H9 (cell line): ENCODE measurements around the gene TXLNB. TPM values are rescaled to one million over a fixed set of nuclear protein-coding genes. Genes with fewer than 3 reads are reported as not detected.

Experiments
- DNase-seq: peaks from one replicate; pipeline ENCODE4 v3.0.0-alpha.2; 2017
- H2AFZ ChIP-seq: one replicate; pipeline ENCODE4 v1.6.1; 2013; ENCODE audit warnings: mild to moderate bottlenecking, low read length, control low read depth, moderate library complexity
- H2AK5ac ChIP-seq: 2 replicates; pipeline ENCODE4 v1.6.1; 2013; ENCODE audit warnings: low read length, control low read depth, mixed read lengths; ENCODE audit not compliant: insufficient read length
- H2BK120ac ChIP-seq: one replicate; pipeline ENCODE4 v1.6.1; 2013; ENCODE audit warnings: low read depth, mild to moderate bottlenecking, low read length, control low read depth, inconsistent platforms; ENCODE audit not compliant: poor library complexity, severe bottlenecking
- H2BK12ac ChIP-seq: 2 replicates; pipeline ENCODE4 v1.6.1; 2013; ENCODE audit warnings: low read length, control low read depth, mixed read lengths, low read depth; ENCODE audit not compliant: insufficient read length
- H2BK15ac ChIP-seq: 2 replicates; pipeline ENCODE4 v1.6.1; 2013; ENCODE audit warnings: low read depth, low read length, control low read depth
- H2BK20ac ChIP-seq: one replicate; pipeline ENCODE4 v1.6.1; 2013; ENCODE audit warnings: low read depth, mild to moderate bottlenecking, low read length, control low read depth, inconsistent platforms; ENCODE audit not compliant: poor library complexity, severe bottlenecking
- H2BK5ac ChIP-seq: 2 replicates; pipeline ENCODE4 v1.6.1; 2013; ENCODE audit warnings: low read length, control low read depth, mixed read lengths; ENCODE audit not compliant: insufficient read length
- H3K14ac ChIP-seq: 2 replicates; pipeline ENCODE4 v1.6.1; 2013; ENCODE audit warnings: low read length, control low read depth; ENCODE audit not compliant: insufficient read depth
- H3K18ac ChIP-seq: 2 replicates; pipeline ENCODE4 v1.6.1; 2013; ENCODE audit warnings: low read depth, mild to moderate bottlenecking, mixed read lengths, low read length, control low read depth; ENCODE audit not compliant: insufficient read length
- H3K23ac ChIP-seq: 2 replicates; pipeline ENCODE4 v1.6.1; 2013; ENCODE audit warnings: low read length, control low read depth, mixed read lengths, low read depth; ENCODE audit not compliant: insufficient read length
- H3K23me2 ChIP-seq: 2 replicates; pipeline ENCODE4 v1.6.1; 2013; ENCODE audit warnings: low read depth, mild to moderate bottlenecking, mixed read lengths, low read length, control low read depth; ENCODE audit not compliant: insufficient read length, poor library complexity, severe bottlenecking
- H3K27ac ChIP-seq: 2 replicates; pipeline ENCODE4 v1.5.1; 2013; ENCODE audit warnings: low read length, control low read depth, mixed read lengths, low read depth; ENCODE audit not compliant: insufficient read length
- H3K27me3 ChIP-seq: 2 replicates; pipeline ENCODE4 v1.6.1; 2013; ENCODE audit warnings: low read length, control low read depth, inconsistent platforms; ENCODE audit not compliant: insufficient read depth
- H3K4ac ChIP-seq: 2 replicates; pipeline ENCODE4 v1.6.1; 2013; ENCODE audit warnings: low read depth, mild to moderate bottlenecking, control low read depth, inconsistent platforms, low read length, moderate library complexity
- H3K4me1 ChIP-seq: 2 replicates; pipeline ENCODE4 v1.6.1; 2013; ENCODE audit warnings: low read length, control low read depth, inconsistent platforms; ENCODE audit not compliant: insufficient read depth
- H3K4me2 ChIP-seq: 2 replicates; pipeline ENCODE4 v1.6.1; 2013; ENCODE audit warnings: low read length, control low read depth, mixed read lengths; ENCODE audit not compliant: insufficient read length, insufficient read depth
- H3K56ac ChIP-seq: 2 replicates; pipeline ENCODE4 v1.6.1; 2013; ENCODE audit warnings: low read depth, mild to moderate bottlenecking, mixed read lengths, low read length, control low read depth; ENCODE audit not compliant: insufficient read length
- H3K79me1 ChIP-seq: 2 replicates; pipeline ENCODE4 v1.6.1; 2013; ENCODE audit warnings: low read depth, mild to moderate bottlenecking, moderate library complexity, low read length, control low read depth, inconsistent platforms; ENCODE audit not compliant: insufficient read depth, poor library complexity, severe bottlenecking
- H3K79me2 ChIP-seq: 2 replicates; pipeline ENCODE4 v1.6.1; 2013; ENCODE audit warnings: low read length, control low read depth, inconsistent platforms; ENCODE audit not compliant: insufficient read depth
- H3K9ac ChIP-seq: 2 replicates; pipeline ENCODE4 v1.6.1; 2013; ENCODE audit warnings: low read length, control low read depth, mixed read lengths; ENCODE audit not compliant: insufficient read length; ENCODE audit errors: extremely low read depth
- H3K9me3 ChIP-seq: one replicate; pipeline ENCODE4 v1.6.1; 2013; ENCODE audit warnings: low read depth, low read length, inconsistent platforms; ENCODE audit not compliant: control insufficient read depth
- H3T11ph ChIP-seq: one replicate; pipeline ENCODE4 v1.6.1; 2013; ENCODE audit warnings: mild to moderate bottlenecking, low read length, control low read depth, inconsistent platforms
- H4K20me1 ChIP-seq: one replicate; pipeline ENCODE4 v1.6.1; 2013; ENCODE audit not compliant: control insufficient read depth, insufficient read length, insufficient read depth
- H4K5ac ChIP-seq: 2 replicates; pipeline ENCODE4 v1.6.1; 2013; ENCODE audit warnings: low read depth, mild to moderate bottlenecking, mixed read lengths, low read length, control low read depth; ENCODE audit not compliant: insufficient read length
- H4K8ac ChIP-seq: replicated peaks from 2 replicates; pipeline ENCODE4 v1.6.1; 2013; ENCODE audit warnings: low read length, control low read depth, mixed read lengths, low read depth; ENCODE audit not compliant: insufficient read length
- H4K91ac ChIP-seq: 2 replicates; pipeline ENCODE4 v1.6.1; 2013; ENCODE audit warnings: low read depth, mild to moderate bottlenecking, moderate library complexity, mixed read lengths, low read length, control low read depth; ENCODE audit not compliant: insufficient read length
- H3K27ac Mint-ChIP-seq, 3 experiments: 2 replicates in 2 of 3; 3 replicates in 1 of 3; pipeline ENCODE4 v1.8.0; 2020 to 2021; ENCODE audit warnings: mixed read lengths in 3 of 3, mild to moderate bottlenecking in 1 of 3, moderate library complexity in 1 of 3
- H3K27me3 Mint-ChIP-seq: 2 replicates; pipeline ENCODE4 v1.8.0; 2021; ENCODE audit warnings: low read depth, mild to moderate bottlenecking, moderate library complexity, mixed read lengths
- H3K36me3 Mint-ChIP-seq, 3 experiments: 2 replicates in 2 of 3; 3 replicates in 1 of 3; pipeline ENCODE4 v1.8.0; 2020 to 2021; ENCODE audit warnings: low read depth in 3 of 3, mixed read lengths in 3 of 3; ENCODE audit not compliant: insufficient read depth in 1 of 3
- H3K4me1 Mint-ChIP-seq, 2 experiments: 2 replicates each; pipeline ENCODE4 v1.8.0; 2020; ENCODE audit warnings: mixed read lengths in 2 of 2
- H3K4me3 Mint-ChIP-seq, 2 experiments: 2 replicates in 1 of 2; 3 replicates in 1 of 2; pipeline ENCODE4 v1.8.0; 2020 to 2021; ENCODE audit warnings: mild to moderate bottlenecking in 2 of 2, mixed read lengths in 2 of 2, moderate library complexity in 1 of 2
- H3K9me3 Mint-ChIP-seq, 2 experiments: 2 replicates in 1 of 2; 3 replicates in 1 of 2; pipeline ENCODE4 v1.8.0; 2020; ENCODE audit warnings: mild to moderate bottlenecking in 2 of 2, mixed read lengths in 2 of 2, moderate library complexity in 1 of 2
- WGBS: extraction: QIAGEN DNeasy Blood & Tissue Kit; methylation state at CpG from one replicate; pipeline ENCODE4 v1.1.7; 2013; ENCODE audit warnings: missing lambda C conversion rate, low lambda C conversion rate, mixed read lengths; ENCODE audit not compliant: insufficient read length; ENCODE audit errors: extremely low coverage; 5-methylcytosine and 5-hydroxymethylcytosine counted together
- total RNA-seq: library from RNA; stranded (reverse); gene quantifications from 2 replicates; pipeline ENCODE4 v1.2.1, GENCODE V29; 2021
- TF ChIP-seq, protein P1 (sequence below): fragments of 200-600 bp; sonication (generic); conservative IDR thresholded peaks from 3 replicates; pipeline ENCODE4 v1.8.0; 2021; ENCODE audit warnings: antibody characterized with exemption, mild to moderate bottlenecking

TXLNB gene
- total RNA-seq, 1 experiment from 2014 or later = 0.04 TPM

DNA sequence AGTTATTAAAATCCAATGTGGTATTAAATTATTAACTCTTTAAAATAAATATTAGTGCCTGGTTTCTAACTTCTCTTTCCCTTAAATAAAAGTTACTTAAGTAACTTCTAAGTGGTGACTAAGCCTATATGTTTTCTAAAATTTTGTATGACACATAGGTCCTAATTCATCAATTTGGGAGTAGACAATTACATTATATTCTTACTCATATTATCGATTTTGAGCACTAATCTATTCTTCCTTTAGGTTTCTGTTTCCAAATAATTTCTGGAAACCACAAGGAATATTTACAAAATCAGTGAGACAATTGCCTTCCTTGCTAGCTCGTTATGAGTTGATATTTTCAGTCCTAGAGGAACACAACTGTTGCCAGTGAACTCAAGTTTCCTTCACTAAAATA, 28.3 kb upstream of the TXLNB start:
- Histone ChIP-seq H4K8ac (no peak overlapping the region), H2AFZ (no peak overlapping the region), H2BK20ac (no peak overlapping the region), H3K9me3 (no peaks in the 10 kb centered on the region), H3K27ac (no peak overlapping the region), H3K4me1 (peaks cover 5% of the 10 kb centered on the region; the same call in 1 of the 2 replicates), H2BK120ac (no peak overlapping the region), H3K4ac (no peak overlapping the region), H3K79me1 (no peaks in the 10 kb centered on the region), H3K18ac (no peak overlapping the region), H4K5ac (no peak overlapping the region), H2BK15ac (no peak overlapping the region), H3K23ac (no peak overlapping the region), H2BK12ac (no peak overlapping the region), H2AK5ac (no peak overlapping the region), H3K23me2 (peaks cover under 1% of the 10 kb centered on the region), H3K56ac (no peak overlapping the region), H3K79me2 (no peaks in the 10 kb centered on the region), H3K14ac (no peak overlapping the region), H4K91ac (no peak overlapping the region), H3T11ph (no peak overlapping the region), H3K9ac (no peak overlapping the region), H3K27me3 (no peaks in the 10 kb centered on the region), H4K20me1 (no peaks in the 10 kb centered on the region), H2BK5ac (no peak overlapping the region), H3K4me2 (no peak overlapping the region)
- peaks cover 4 to 6% of the 10 kb centered on the region in 2 experiments; a peak in 2 of 5 replicates for H3K9me3 Mint-ChIP-seq
- no peak overlapping the region for H3K27ac Mint-ChIP-seq
- H3K27me3 Mint-ChIP-seq = no peaks in the 10 kb centered on the region
- WGBS = no CpG with 5 or more reads among the region's 2 CpGs
- peaks cover 0 to 11% (median 3%) of the 10 kb centered on the region in 3 experiments; a peak in 5 of 7 replicates for H3K36me3 Mint-ChIP-seq
- DNase-seq = no peak
- TF ChIP-seq, protein P1, sequence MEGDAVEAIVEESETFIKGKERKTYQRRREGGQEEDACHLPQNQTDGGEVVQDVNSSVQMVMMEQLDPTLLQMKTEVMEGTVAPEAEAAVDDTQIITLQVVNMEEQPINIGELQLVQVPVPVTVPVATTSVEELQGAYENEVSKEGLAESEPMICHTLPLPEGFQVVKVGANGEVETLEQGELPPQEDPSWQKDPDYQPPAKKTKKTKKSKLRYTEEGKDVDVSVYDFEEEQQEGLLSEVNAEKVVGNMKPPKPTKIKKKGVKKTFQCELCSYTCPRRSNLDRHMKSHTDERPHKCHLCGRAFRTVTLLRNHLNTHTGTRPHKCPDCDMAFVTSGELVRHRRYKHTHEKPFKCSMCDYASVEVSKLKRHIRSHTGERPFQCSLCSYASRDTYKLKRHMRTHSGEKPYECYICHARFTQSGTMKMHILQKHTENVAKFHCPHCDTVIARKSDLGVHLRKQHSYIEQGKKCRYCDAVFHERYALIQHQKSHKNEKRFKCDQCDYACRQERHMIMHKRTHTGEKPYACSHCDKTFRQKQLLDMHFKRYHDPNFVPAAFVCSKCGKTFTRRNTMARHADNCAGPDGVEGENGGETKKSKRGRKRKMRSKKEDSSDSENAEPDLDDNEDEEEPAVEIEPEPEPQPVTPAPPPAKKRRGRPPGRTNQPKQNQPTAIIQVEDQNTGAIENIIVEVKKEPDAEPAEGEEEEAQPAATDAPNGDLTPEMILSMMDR = no peak
- H3K4me3 Mint-ChIP-seq = no peak overlapping the region
- peaks cover 22 to 25% of the 10 kb centered on the region in 2 experiments for H3K4me1 Mint-ChIP-seq
